Loucy (cell line): Measurements from ENCODE around the gene ZNF160.

Source experiments
- CTCF ChIP-seq: fragments of 200-600 bp; sonication (generic); conservative IDR thresholded peaks from 2 replicates; pipeline ENCODE4 v1.5.1; 2014; ENCODE audit warnings: mild to moderate bottlenecking, antibody characterized with exemption, low read length
- EZH2phosphoT487 ChIP-seq: fragments of 200-600 bp; IDR thresholded peaks from 2 replicates; pipeline ENCODE4 v1.6.1; 2018; ENCODE audit warnings: antibody characterized with exemption, mild to moderate bottlenecking, moderate library complexity, borderline replicate concordance

GRCh38 chr19:53041366-53041765 is 61.9 kb downstream of the ZNF160 start:
- TF ChIP-seq CTCF = no peak
- no peak for TF ChIP-seq EZH2phosphoT487
